Activated CD4-positive, CD25-positive, alpha-beta regulatory T cell treated with anti-CD3 and anti-CD28 coated beads, Interleukin-2, amount 50 U/mL, for 24 hours (primary cell): ENCODE data around the gene PRDM11.

Experiments
- ATAC-seq, 2 donors: fragments of 150-1000 bp; cut with Tn5 transposase; one replicate each; pipeline ENCODE4 v1.10.0; 2021; ENCODE audit warnings: mild to moderate bottlenecking in 1 of 2, moderate library complexity in 1 of 2

The PRDM11 gene

GRCh38 chr11:45267652-45268299 lies 121.3 kb downstream of the PRDM11 start:
- ATAC-seq, result no peak

GRCh38 chr11:45269678-45270077 lies 123.2 kb downstream of the PRDM11 start:
- ATAC-seq, result no peak

- no peak for ATAC-seq
Observed at GRCh38 chr11:45270946-45271716, 124.7 kb downstream of the PRDM11 start.

GRCh38 chr11:45272701-45273100 lies 126.3 kb downstream of the PRDM11 start:
- ATAC-seq, result no peak

- no peak for ATAC-seq
Observed at GRCh38 chr11:45273509-45273908, 127.1 kb downstream of the PRDM11 start.

GRCh38 chr11:45274206-45274605 lies 127.8 kb downstream of the PRDM11 start:
- no peak for ATAC-seq

- ATAC-seq, result no peak
Observed at GRCh38 chr11:45275828-45276227, 129.4 kb downstream of the PRDM11 start.

- no peak for ATAC-seq
Observed at GRCh38 chr11:45278714-45279113, 132.3 kb downstream of the PRDM11 start.

GRCh38 chr11:45279645-45280044 lies 133.2 kb downstream of the PRDM11 start:
- ATAC-seq, result no peak

GRCh38 chr11:45280449-45280848 lies 134.0 kb downstream of the PRDM11 start:
- ATAC-seq, result no peak

GRCh38 chr11:45282081-45282480 lies 135.6 kb downstream of the PRDM11 start:
- ATAC-seq, result no peak
